DLD1 (cell line): Measurements from ENCODE around the gene FLRT2.

Source experiments
- in situ Hi-C: cut with HindIII; loops from 2 replicates; pipeline ENCODE4 v1.10.0; 2017; ENCODE audit warnings: low sequenced_read_pairs

Gene FLRT2

GRCh38 chr14:85594217-85594616, 64.3 kb downstream of the FLRT2 start:
- in situ Hi-C loops = no loop called here

DNA sequence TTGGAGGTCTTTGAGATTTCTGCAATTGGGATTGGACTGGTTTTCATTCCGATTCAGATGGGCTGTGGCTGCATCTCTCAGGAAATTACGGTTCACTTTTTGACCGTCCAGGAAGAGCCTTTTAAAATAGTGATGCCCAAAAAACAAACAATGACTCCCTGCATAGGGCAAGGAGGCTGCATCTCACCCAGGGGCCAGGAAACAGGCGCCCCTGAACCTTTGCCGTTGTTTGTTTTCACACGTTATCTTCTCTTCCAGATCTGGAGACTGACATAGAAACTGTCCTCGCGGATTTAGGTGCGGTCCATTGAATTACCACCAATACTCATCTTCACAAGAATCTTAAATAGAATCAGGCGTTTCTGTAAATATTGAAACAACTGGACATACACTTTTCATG, 66.0 kb downstream of the FLRT2 start:
- in situ Hi-C loops = no loop called here

- in situ Hi-C loops = no loop called here
Measured at GRCh38 chr14:85596562-85596961, 66.6 kb downstream of the FLRT2 start.

- in situ Hi-C loops = no loop called here
Measured at GRCh38 chr14:85597701-85598100, 67.8 kb downstream of the FLRT2 start.

DNA sequence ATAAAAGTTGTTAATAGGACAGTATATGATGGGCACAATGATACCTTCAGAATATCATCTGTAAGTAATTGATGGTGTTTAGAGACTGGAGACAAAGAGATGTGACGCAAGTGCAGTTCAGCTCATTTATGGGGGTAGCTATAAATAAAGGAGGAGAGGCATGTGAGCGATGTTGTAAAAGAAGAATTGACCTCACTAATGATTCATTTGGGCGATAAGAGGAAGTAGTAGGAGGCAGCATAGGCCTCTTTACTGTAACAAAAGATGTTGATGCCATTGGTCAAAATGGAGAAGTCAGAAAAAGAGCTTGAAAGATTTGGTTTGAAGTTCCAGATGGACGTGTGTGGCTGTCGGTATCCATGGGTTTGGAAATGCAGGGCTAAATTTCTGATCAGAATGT, 70.0 kb downstream of the FLRT2 start:
- in situ Hi-C loops = no loop called here

DNA sequence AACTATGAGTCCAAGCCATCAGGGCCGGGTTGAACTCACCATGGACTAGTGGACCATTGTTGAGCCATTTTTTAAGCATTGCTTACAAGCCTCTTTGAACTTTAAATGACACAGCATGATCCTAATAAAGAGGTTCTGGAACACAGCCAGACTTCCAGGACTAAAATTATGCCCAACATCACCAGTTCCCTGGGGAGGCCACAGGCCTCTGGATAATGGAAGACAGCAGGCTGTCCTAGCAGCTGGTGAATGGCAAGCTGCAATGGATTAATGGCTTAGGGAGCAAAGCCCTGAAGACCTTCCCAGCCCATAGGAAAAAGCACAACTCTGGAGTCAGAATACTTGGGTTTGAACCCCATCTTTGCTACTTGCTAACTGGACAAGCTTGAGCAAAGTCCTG, 71.3 kb downstream of the FLRT2 start:
- in situ Hi-C loops = no loop called here

GRCh38 chr14:85601690-85602089, 71.7 kb downstream of the FLRT2 start:
- in situ Hi-C loops = no loop called here

DNA sequence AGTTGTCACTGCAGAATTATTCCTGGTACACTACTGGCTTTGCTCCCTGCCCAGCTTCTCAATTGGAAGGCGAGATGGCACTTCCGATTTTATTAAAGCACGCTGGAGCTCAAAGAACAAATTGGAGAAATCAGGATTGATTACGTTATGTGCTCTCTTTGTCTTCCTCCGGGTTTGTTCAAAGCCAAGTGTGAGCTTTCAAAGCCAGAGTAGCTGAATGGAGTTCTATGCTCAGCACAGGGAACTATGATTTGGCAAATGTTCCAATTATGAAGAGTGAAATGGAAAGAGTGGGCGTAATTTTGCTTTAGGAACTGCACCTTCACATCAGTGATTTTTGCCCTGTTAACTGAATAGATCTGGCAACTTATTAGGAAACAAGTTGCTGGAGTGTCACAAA, 72.4 kb downstream of the FLRT2 start:
- in situ Hi-C loops = no loop called here

DNA sequence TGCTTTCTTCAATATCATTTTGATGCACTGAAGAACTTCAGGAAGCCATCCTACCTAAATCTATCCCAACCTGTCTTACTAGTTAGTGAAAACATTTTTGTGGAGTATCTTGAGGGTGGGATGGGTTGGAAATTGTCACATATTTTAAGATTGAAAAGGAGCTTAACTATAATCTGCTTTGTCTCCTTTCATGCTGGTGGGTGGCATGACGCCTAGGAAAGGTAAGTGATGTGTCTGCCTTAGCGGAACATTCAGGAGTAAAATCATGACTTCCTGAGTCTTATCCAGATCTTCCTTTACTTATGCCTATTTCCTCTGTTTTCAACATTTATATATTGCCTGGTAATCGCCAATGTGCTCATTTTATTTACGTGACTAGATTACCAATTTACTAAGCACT, 74.1 kb downstream of the FLRT2 start:
- in situ Hi-C loops = no loop called here

- in situ Hi-C loops = no loop called here
Measured at GRCh38 chr14:85604714-85605113, 74.8 kb downstream of the FLRT2 start.

DNA sequence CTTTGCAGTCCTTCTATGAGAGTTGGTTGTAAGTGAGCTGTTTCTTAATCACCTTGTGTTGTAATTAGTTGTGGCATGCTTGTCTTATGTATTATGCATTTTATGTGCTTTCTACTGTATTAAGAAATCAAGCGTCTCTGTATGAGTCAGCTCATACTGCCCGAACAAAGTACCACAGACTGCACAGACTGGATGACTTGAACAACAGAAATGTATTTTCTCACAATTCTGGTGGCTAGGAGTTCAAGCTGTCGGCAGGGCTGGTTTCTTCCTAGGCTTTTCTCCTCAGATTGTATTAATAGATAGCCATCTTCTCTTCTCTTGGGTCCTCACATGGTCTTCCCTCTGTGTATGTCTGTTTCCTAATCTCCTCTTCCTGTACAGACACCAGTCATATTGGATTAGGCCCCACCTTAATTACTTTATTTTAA, 77.7 kb downstream of the FLRT2 start:
- in situ Hi-C loops = no loop called here

GRCh38 chr14:85613496-85613895, 83.6 kb downstream of the FLRT2 start:
- in situ Hi-C loops = no loop called here

DNA sequence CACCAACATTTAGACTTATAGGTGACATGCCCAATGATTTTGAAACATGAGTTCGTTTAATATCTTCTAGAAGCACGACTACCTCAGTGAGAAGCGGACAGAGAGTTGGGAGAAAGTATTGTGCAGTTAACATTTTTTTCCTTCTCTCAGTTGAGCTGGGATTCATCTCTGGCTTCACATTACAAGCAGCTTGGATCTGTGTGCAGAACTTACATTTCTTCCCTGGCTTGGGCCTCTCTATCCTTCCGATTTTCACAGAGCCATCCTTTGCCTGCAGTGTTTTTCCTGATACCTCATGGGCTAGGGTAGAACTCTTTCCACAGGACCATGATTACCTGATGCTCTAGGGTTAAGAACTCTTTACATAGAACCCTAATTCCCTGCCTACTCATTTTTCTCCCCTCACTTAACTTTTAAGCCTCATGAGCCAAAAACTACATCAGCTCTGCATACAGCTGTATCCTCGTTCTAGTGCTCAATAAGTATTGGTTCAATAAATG, 86.5 kb downstream of the FLRT2 start:
- in situ Hi-C loops = no loop called here

- in situ Hi-C loops = no loop called here
Measured at GRCh38 chr14:85616886-85617285, 86.9 kb downstream of the FLRT2 start.

- in situ Hi-C loops = no loop called here
Measured at GRCh38 chr14:85617791-85618190, 87.8 kb downstream of the FLRT2 start.

DNA sequence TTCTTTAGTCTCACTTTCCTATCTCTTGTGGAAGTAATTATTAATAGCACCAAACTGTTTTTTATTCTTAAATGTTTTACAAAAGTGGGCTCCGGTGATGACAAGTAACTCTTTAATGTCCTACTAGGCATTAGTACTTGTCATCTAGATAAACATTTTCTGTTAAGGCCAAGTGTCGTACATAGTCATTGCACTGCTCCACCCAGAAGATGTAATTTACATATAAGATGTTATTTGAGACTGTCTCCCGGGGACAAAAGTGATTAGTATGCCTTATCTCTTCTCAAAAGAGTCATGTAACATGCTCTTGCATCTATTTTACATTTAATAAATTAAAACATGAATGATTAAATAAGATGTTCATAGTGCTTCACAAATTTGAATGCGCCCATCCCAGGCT, 88.4 kb downstream of the FLRT2 start:
- in situ Hi-C loops = no loop called here

GRCh38 chr14:85618978-85619377, 89.0 kb downstream of the FLRT2 start:
- in situ Hi-C loops = no loop called here

- in situ Hi-C loops = no loop called here
Measured at GRCh38 chr14:85619851-85620250, 89.9 kb downstream of the FLRT2 start.

DNA sequence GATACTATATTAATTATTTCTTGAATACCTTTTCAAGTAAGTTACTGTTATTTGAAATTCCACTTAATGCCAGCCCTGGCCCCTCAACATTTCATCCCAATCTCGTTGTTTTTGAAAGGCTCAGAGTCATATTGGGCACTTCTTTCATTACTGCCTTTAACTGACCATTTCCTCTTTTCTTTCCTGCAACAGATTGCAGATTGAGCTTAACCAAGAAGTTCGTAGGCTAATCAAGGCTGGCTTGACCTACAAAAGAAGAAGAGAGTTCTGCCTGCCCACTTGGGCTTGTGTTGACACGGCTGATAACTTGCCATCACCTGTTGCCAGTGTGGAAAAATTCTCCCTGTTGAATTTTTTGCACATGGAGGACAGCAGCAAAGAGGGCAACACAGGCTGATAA, 91.0 kb downstream of the FLRT2 start:
- in situ Hi-C loops = no loop called here

DNA sequence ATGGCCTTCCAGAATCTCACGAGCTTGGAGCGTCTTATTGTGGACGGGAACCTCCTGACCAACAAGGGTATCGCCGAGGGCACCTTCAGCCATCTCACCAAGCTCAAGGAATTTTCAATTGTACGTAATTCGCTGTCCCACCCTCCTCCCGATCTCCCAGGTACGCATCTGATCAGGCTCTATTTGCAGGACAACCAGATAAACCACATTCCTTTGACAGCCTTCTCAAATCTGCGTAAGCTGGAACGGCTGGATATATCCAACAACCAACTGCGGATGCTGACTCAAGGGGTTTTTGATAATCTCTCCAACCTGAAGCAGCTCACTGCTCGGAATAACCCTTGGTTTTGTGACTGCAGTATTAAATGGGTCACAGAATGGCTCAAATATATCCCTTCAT, 92.2 kb downstream of the FLRT2 start:
- in situ Hi-C loops = no loop called here

GRCh38 chr14:85622986-85623685, 93.2 kb downstream of the FLRT2 start:
- in situ Hi-C loops = no loop called here

GRCh38 chr14:85625925-85626585, 96.1 kb downstream of the FLRT2 start:
- in situ Hi-C loops = no loop called here

DNA sequence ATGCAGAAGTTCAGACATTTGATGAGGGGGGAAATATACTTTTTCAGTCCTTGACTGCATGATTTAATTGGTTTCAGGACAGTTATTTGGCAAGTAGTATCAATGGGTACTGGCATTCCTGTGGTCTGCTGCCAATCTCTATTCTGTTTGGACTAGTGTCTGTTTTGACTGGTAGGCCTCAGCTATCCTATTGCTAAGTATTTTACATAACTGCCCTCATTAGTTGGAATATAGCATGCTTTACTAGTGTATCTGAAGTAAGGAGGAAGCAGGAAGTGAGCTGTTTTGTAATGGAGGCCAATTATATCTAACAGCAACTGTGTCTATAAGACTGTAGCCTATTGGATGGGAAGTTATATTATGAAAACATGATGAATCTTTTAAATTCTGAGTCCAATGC, 104.3 kb downstream of the FLRT2 start:
- in situ Hi-C loops = no loop called here
